Panc1 (cell line): Measurements from ENCODE around the gene ISCU.

Source experiments
- POLR2AphosphoS5 ChIP-seq: IDR thresholded peaks from 2 replicates; pipeline ENCODE4 v1.6.1; 2012; ENCODE audit warnings: mild to moderate bottlenecking, low read depth, low read length, moderate library complexity
- SIN3A ChIP-seq: IDR thresholded peaks from 2 replicates; pipeline ENCODE4 v1.6.1; 2012; ENCODE audit warnings: low read depth, mild to moderate bottlenecking, low read length, moderate library complexity, borderline replicate concordance; ENCODE audit not compliant: insufficient read depth
- TF ChIP-seq, protein P1 (sequence below): fragments of 450-650 bp; IDR thresholded peaks from 2 replicates; pipeline ENCODE4 v1.5.1; 2017; ENCODE audit warnings: mild to moderate bottlenecking

- TF ChIP-seq SIN3A (no peak), POLR2AphosphoS5 (no peak)
- TF ChIP-seq, protein P1, sequence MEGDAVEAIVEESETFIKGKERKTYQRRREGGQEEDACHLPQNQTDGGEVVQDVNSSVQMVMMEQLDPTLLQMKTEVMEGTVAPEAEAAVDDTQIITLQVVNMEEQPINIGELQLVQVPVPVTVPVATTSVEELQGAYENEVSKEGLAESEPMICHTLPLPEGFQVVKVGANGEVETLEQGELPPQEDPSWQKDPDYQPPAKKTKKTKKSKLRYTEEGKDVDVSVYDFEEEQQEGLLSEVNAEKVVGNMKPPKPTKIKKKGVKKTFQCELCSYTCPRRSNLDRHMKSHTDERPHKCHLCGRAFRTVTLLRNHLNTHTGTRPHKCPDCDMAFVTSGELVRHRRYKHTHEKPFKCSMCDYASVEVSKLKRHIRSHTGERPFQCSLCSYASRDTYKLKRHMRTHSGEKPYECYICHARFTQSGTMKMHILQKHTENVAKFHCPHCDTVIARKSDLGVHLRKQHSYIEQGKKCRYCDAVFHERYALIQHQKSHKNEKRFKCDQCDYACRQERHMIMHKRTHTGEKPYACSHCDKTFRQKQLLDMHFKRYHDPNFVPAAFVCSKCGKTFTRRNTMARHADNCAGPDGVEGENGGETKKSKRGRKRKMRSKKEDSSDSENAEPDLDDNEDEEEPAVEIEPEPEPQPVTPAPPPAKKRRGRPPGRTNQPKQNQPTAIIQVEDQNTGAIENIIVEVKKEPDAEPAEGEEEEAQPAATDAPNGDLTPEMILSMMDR: no peak
Observed at GRCh38 chr12:108598553-108599250, 36.3 kb downstream of the ISCU start.
